HG02870 (cell line): Measurements from ENCODE around the gene PLK3.

ENCODE experiments used
- ATAC-seq: cut with Tn5 transposase; IDR thresholded peaks from one replicate; pipeline ENCODE4 v1.9.1; 2021; ENCODE audit warnings: mild to moderate bottlenecking, moderate library complexity; ENCODE audit not compliant: unreplicated experiment

Gene PLK3

DNA sequence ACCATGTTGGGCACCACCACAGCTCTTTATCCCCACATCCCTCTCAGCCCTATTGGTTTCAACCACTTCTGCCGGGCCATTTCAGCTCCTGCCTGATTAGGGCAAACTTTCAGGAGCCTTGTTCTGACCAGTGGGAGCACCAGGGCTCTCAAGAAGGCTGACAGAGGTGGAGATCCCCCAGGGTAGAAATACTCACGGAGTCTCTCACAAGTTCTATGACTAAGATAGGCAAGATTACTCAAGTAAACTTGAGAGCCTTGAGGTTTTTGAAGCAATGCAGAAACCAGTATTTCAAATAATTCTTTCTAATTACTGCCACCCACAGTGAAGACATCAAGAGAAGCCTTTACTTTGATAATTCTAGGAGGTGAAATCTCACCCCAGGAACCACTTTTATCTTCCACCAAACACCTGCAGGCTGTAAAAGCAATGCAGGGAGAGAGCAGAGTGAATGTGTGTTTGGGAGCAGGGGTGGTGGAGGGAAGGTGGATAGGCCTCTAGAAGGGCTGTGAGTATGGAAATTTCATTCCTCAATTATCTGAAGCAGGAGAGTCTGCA is 49.5 kb downstream of the PLK3 start:
- ATAC-seq: no peak

DNA sequence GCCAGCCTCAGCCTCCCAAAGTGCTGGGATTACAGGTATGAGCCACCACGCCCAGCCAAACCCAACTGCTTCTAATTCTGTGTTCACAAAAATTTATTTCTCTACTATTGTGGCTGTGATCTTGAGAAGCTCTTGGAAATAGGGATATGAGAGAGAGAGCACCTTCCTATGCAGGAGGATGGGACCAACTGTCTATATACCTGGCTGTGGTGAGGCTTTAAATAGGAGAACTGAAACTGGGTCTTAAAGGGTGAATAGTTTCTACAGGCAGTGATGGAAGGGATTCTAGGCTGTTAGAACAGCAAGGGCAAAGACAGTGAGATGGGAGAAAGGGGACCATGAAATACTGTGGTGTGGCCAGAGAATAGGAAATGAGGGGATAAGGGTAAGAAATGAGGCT is 51.1 kb downstream of the PLK3 start:
- ATAC-seq: no peak

DNA sequence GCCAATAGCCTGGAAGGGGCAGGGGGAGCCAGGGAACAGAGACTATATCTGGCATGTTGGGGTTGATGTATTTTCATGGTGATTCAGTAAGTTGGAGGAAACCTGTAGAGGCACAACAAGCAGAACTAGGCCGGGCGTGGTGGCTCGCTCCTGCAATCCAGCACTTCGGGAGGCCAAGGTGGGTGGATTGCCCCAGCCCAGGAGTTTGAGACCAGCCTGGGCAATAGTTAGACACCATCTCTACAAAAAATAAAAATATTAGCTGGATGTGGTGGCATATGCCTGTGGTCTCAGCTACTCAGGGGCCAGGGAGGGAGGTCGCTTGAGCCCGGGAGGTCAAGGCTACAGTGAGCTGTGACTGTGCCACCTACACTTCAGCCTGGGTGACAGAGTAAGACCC is 53.0 kb downstream of the PLK3 start:
- no peak for ATAC-seq

DNA sequence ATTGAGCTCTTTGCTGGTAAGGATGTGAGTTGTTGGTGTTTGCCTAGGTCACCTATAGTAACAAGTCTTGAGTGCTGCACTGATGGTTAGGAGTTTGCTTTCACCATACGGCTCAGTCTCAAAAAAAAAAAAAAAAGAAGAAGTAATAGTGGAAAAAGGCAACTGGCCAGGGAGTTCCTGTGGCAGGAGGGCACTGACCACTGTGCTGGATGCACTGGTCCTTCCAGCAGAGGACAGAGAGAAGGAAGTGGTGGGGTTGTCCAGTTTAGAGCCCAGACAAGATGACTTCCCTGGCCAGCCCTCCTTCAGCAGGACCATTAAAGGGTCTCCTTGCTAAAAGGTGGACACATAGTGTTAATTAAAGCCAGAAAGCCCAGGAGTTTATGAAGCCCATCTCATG is 54.8 kb downstream of the PLK3 start:
- no peak for ATAC-seq
